IMR-90 (cell line): ENCODE data around the gene MRGPRD. TPM values are rescaled to one million over a fixed set of nuclear protein-coding genes. Genes with fewer than 3 reads are reported as not detected.
A peak's percentile ranks its signal among the peaks of the same experiment; 100 is the strongest.

Experiments used
- ATAC-seq: fragments of 200-7000 bp; cut with Tn5 transposase; 2 replicates; pipeline ENCODE4 v1.9.1; 2020; ENCODE audit warnings: low read depth, mild to moderate bottlenecking, moderate library complexity
- BruUV-seq: library from RNA; stranded (reverse); fragments of 400-500 nt; replicated peaks from 2 replicates; lab custom pipeline; 2021; lab: Mats Ljungman, UMichigan
- CTCF ChIA-PET: fragments of 300-600 bp; formaldehyde crosslinking; extraction: SDS; loops from one replicate; lab custom pipeline; 2021; ENCODE audit warnings: antibody characterized with exemption; lab: Yijun Ruan, JAX
- POLR2A ChIA-PET: fragments of 300-600 bp; sonication (Branson Sonifier 250); formaldehyde crosslinking; loops from one replicate; lab custom pipeline; 2022; ENCODE audit warnings: antibody characterized with exemption; ENCODE audit not compliant: unreplicated experiment; lab: Charles Lee
- DNase-seq: peaks from one replicate; pipeline ENCODE4 v3.0.0; 2013
- H2AFZ ChIP-seq: replicated peaks from 2 replicates; pipeline ENCODE3; 2013; ENCODE audit warnings: low read length, mild to moderate bottlenecking; ENCODE audit not compliant: poor library complexity
- H2AK5ac ChIP-seq: 2 replicates; pipeline ENCODE4 v1.6.1; 2013; ENCODE audit warnings: low read depth, low read length, inconsistent platforms
- H2AK9ac ChIP-seq: replicated peaks from 2 replicates; pipeline ENCODE3; 2013; ENCODE audit warnings: mild to moderate bottlenecking, low read depth, low read length, moderate library complexity; ENCODE audit not compliant: poor library complexity
- H2BK120ac ChIP-seq: 2 replicates; pipeline ENCODE4 v1.6.1; 2013; ENCODE audit warnings: low read depth, low read length, inconsistent platforms
- H2BK15ac ChIP-seq: 3 replicates; pipeline ENCODE4 v1.6.1; 2013; ENCODE audit warnings: low read depth, low read length, inconsistent platforms
- H2BK20ac ChIP-seq: 2 replicates; pipeline ENCODE4 v1.6.1; 2013; ENCODE audit warnings: low read depth, mild to moderate bottlenecking, inconsistent platforms, low read length, moderate library complexity
- H2BK5ac ChIP-seq: 2 replicates; pipeline ENCODE4 v1.6.1; 2013; ENCODE audit warnings: mild to moderate bottlenecking, low read depth, low read length, inconsistent platforms; ENCODE audit not compliant: poor library complexity, severe bottlenecking
- H3K14ac ChIP-seq: replicated peaks from 2 replicates; pipeline ENCODE4 v1.6.1; 2013; ENCODE audit warnings: low read depth, low read length, inconsistent platforms
- H3K18ac ChIP-seq: 2 replicates; pipeline ENCODE4 v1.6.1; 2013; ENCODE audit warnings: low read depth, low read length, control low read depth
- H3K23ac ChIP-seq: 2 replicates; pipeline ENCODE4 v1.6.1; 2013; ENCODE audit warnings: low read depth, low read length, inconsistent platforms
- H3K27ac ChIP-seq: 2 replicates; pipeline ENCODE4 v1.5.1; 2013; ENCODE audit warnings: mild to moderate bottlenecking, control low read depth, low read length; ENCODE audit not compliant: insufficient read depth
- H3K27me3 ChIP-seq: 2 replicates; pipeline ENCODE4 v1.6.1; 2013; ENCODE audit warnings: low read length; ENCODE audit not compliant: control insufficient read depth, insufficient read depth
- H3K36me3 ChIP-seq: 2 replicates; pipeline ENCODE4 v1.6.1; 2013; ENCODE audit warnings: low read length, mixed read lengths; ENCODE audit not compliant: control insufficient read depth, insufficient read depth
- H3K4ac ChIP-seq: 2 replicates; pipeline ENCODE4 v1.6.1; 2013; ENCODE audit warnings: low read depth, low read length, inconsistent platforms
- H3K4me1 ChIP-seq: 2 replicates; pipeline ENCODE4 v1.6.1; 2013; ENCODE audit warnings: low read length, mixed read lengths; ENCODE audit not compliant: control insufficient read depth, insufficient read depth
- H3K4me2 ChIP-seq: 2 replicates; pipeline ENCODE4 v1.6.1; 2013; ENCODE audit warnings: low read depth, mild to moderate bottlenecking, control low read depth, low read length, moderate library complexity
- H3K4me3 ChIP-seq: 2 replicates; pipeline ENCODE4 v1.5.1; 2013; ENCODE audit warnings: low read depth, mild to moderate bottlenecking, control low read depth, low read length, moderate library complexity; ENCODE audit not compliant: insufficient read depth
- H3K56ac ChIP-seq: 2 replicates; pipeline ENCODE4 v1.6.1; 2013; ENCODE audit warnings: low read length, inconsistent platforms; ENCODE audit not compliant: insufficient read depth; ENCODE audit errors: extremely low read depth
- H3K79me1 ChIP-seq, 2 experiments: 2 replicates each; pipeline ENCODE4 v1.6.1; 2013; ENCODE audit warnings: low read length in 2 of 2, inconsistent platforms in 1 of 2, low read depth in 1 of 2
- H3K9ac ChIP-seq: 2 replicates; pipeline ENCODE4 v1.6.1; 2013; ENCODE audit warnings: low read depth, low read length, control low read depth
- H3K9me1 ChIP-seq: 2 replicates; pipeline ENCODE4 v1.6.1; 2013; ENCODE audit warnings: low read length, inconsistent platforms; ENCODE audit not compliant: insufficient read depth
- H3K9me3 ChIP-seq: 2 replicates; pipeline ENCODE4 v1.6.1; 2013; ENCODE audit warnings: low read length; ENCODE audit not compliant: control insufficient read depth, insufficient read depth
- H4K20me1 ChIP-seq: 2 replicates; pipeline ENCODE4 v1.6.1; 2013; ENCODE audit warnings: low read length, inconsistent platforms; ENCODE audit not compliant: insufficient read depth
- H4K5ac ChIP-seq: 2 replicates; pipeline ENCODE4 v1.6.1; 2013; ENCODE audit warnings: mild to moderate bottlenecking, low read depth, low read length, control low read depth
- H4K8ac ChIP-seq, 2 experiments: 2 replicates each; pipeline ENCODE4 v1.6.1; 2013; ENCODE audit warnings: low read depth in 2 of 2, low read length in 2 of 2, control low read depth in 1 of 2, inconsistent platforms in 1 of 2
- H4K91ac ChIP-seq: 2 replicates; pipeline ENCODE4 v1.6.1; 2013; ENCODE audit warnings: low read depth, low read length, inconsistent platforms; ENCODE audit not compliant: insufficient read depth
- BHLHE40 ChIP-seq: fragments of 150-350 bp; IDR thresholded peaks from 2 replicates; pipeline ENCODE4 v1.6.1; 2016; ENCODE audit warnings: mild to moderate bottlenecking, low read depth, low read length
- CEBPB ChIP-seq: IDR thresholded peaks from 2 replicates; pipeline ENCODE4 v1.6.1; 2012; ENCODE audit warnings: low read depth, low read length, improper control_type of control experiment
- CHD1 ChIP-seq: IDR thresholded peaks from 2 replicates; pipeline ENCODE4 v1.6.1; 2012; ENCODE audit warnings: low read depth, low read length, improper control_type of control experiment
- CTCF ChIP-seq: conservative IDR thresholded peaks from 2 replicates; pipeline ENCODE4 v1.5.1; 2012; ENCODE audit warnings: mild to moderate bottlenecking, low read depth, low read length, improper control_type of control experiment
- ELK1 ChIP-seq: fragments of 150-350 bp; IDR thresholded peaks from 2 replicates; pipeline ENCODE4 v1.6.1; 2016; ENCODE audit warnings: low read depth, mild to moderate bottlenecking, low read length, moderate library complexity, borderline replicate concordance
- FOS ChIP-seq: fragments of 150-350 bp; IDR thresholded peaks from 2 replicates; pipeline ENCODE4 v1.6.1; 2016; ENCODE audit warnings: low read depth, low read length
- MAFK ChIP-seq: IDR thresholded peaks from 2 replicates; pipeline ENCODE4 v1.6.1; 2012; ENCODE audit warnings: low read depth, low read length, improper control_type of control experiment
- MAZ ChIP-seq: IDR thresholded peaks from 2 replicates; pipeline ENCODE4 v1.6.1; 2012; ENCODE audit warnings: low read depth, mild to moderate bottlenecking, low read length, improper control_type of control experiment, moderate library complexity, borderline replicate concordance
- MXI1 ChIP-seq: IDR thresholded peaks from 2 replicates; pipeline ENCODE4 v1.6.1; 2012; ENCODE audit warnings: low read depth, mild to moderate bottlenecking, low read length, moderate library complexity, borderline replicate concordance
- NFE2L2 ChIP-seq: fragments of 150-350 bp; IDR thresholded peaks from 2 replicates; pipeline ENCODE4 v1.6.1; 2016; ENCODE audit warnings: low read depth, mild to moderate bottlenecking, low read length
- POLR2A ChIP-seq: IDR thresholded peaks from 2 replicates; pipeline ENCODE4 v1.6.1; 2012; ENCODE audit warnings: mild to moderate bottlenecking, low read depth, low read length
- RAD21 ChIP-seq: IDR thresholded peaks from 2 replicates; pipeline ENCODE4 v1.6.1; 2012; ENCODE audit warnings: low read length, improper control_type of control experiment
- RCOR1 ChIP-seq: IDR thresholded peaks from 2 replicates; pipeline ENCODE4 v1.6.1; 2012; ENCODE audit warnings: mild to moderate bottlenecking, low read length, improper control_type of control experiment; ENCODE audit not compliant: insufficient replicate concordance
- RFX5 ChIP-seq: IDR thresholded peaks from 2 replicates; pipeline ENCODE4 v1.8.0; 2012; ENCODE audit warnings: low read depth, mild to moderate bottlenecking, low read length, moderate library complexity
- SMC3 ChIP-seq: fragments of 150-350 bp; IDR thresholded peaks from 2 replicates; pipeline ENCODE4 v1.6.1; 2016; ENCODE audit warnings: low read depth, mild to moderate bottlenecking, antibody characterized with exemption, low read length, moderate library complexity
- USF2 ChIP-seq: fragments of 150-350 bp; IDR thresholded peaks from 2 replicates; pipeline ENCODE4 v1.6.1; 2017; ENCODE audit warnings: mild to moderate bottlenecking, antibody characterized with exemption, low read length, low read depth
- dilution Hi-C: fragments of 300-500 bp; cut with HindIII; formaldehyde crosslinking; loops from one replicate; pipeline ENCODE4 v1.14.3; 2018; ENCODE audit warnings: low sequenced_read_pairs; ENCODE audit not compliant: unreplicated experiment
- in situ Hi-C: fragments of 300-500 bp; cut with MboI; formaldehyde crosslinking; loops from 3 replicates; pipeline ENCODE4 v1.14.3; 2019; ENCODE audit warnings: low sequenced_read_pairs, inconsistent platforms, mixed read lengths
- intact Hi-C: fragments of 100-400 bp; cut with micrococcal nuclease; formaldehyde crosslinking; loops from 2 replicates; pipeline ENCODE4 v1.10.0; 2022
- polyA plus RNA-seq, 3 experiments: library from polyadenylated mRNA; depleted of rRNA; stranded (reverse); fragments of >200 nt; gene quantifications; 2 replicates each; pipeline ENCODE4 v1.2.3, GENCODE V29; 2012; ENCODE audit warnings: low replicate concordance in 1 of 3
- total RNA-seq: library from RNA; depleted of rRNA; stranded (reverse); fragments of >200 nt; gene quantifications from 2 replicates; pipeline ENCODE4 v1.2.3, GENCODE V29; 2012

MRGPRD gene
- total and polyA plus RNA-seq, 2 of the 4 experiments (the other 2 are of a cell fraction) = not detected

GRCh38 chr11:68987211-68987610 lies 6.4 kb upstream of the MRGPRD start:
- no TSS peak for BruUV-seq
- Histone ChIP-seq H4K91ac (no peak overlapping the region), H3K9ac (no peak overlapping the region), H4K20me1 (no peaks in the 10 kb centered on the region), H2BK20ac (no peak overlapping the region), H3K27ac (no peak overlapping the region), H3K56ac (no peak overlapping the region), H3K79me1 (no peaks in the 10 kb centered on the region), H3K23ac (no peak overlapping the region), H3K36me3 (no peaks in the 10 kb centered on the region), H3K27me3 (peaks cover 22% of the 10 kb centered on the region), H2AFZ (no peak overlapping the region), H2BK120ac (no peak overlapping the region), H2BK5ac (no peak overlapping the region), H2AK5ac (no peak overlapping the region), H4K5ac (no peak overlapping the region), H2AK9ac (no peak overlapping the region), H3K4me2 (no peak overlapping the region), H2BK15ac (no peak overlapping the region), H3K9me1 (no peaks in the 10 kb centered on the region), H4K8ac (no peak overlapping the region), H3K14ac (no peak overlapping the region), H3K4me3 (no peak overlapping the region), H3K9me3 (no peaks in the 10 kb centered on the region; the same call in 1 of the 2 replicates), H3K18ac (no peak overlapping the region), H3K4ac (no peak overlapping the region), H3K4me1 (no peaks in the 10 kb centered on the region)
- dilution Hi-C loops = no loop called here
- TF ChIP-seq FOS (no peak), ELK1 (no peak), SMC3 (no peak), MAZ (no peak), MXI1 (no peak), USF2 (no peak), CTCF (no peak), NFE2L2 (no peak), POLR2A (no peak), CEBPB (no peak), RCOR1 (no peak), RFX5 (no peak), BHLHE40 (no peak), CHD1 (no peak), MAFK (no peak), RAD21 (no peak)
- no peak for DNase-seq
- intact Hi-C loops = no loop called here
- CTCF ChIA-PET = no interaction called here
- in situ Hi-C loops = no loop called here
- POLR2A ChIA-PET = no interaction called here
- ATAC-seq = peak; percentile 37
